ENCODE results near the gene FAM228A.

DNA sequence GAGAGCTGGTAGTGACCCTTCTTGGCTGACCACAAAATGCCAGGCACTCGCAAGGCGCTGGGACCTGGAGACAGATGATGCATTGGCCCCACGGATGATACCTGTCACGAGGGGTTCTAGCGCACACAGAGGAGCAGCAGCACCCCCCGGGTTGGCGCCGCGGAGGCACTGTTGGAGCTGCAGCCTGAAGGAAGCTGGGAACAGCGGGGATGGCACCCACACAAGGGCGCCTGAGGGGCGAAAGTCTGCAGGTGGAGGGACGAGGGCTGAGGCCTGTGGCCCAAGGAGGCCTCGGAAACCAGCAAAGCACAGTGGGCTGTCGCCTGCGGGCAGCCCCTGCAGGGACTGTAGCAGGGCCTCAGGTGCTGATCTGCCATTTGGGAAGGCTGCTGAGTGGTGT lies 33.6 kb downstream of the FAM228A start:
- TF ChIP-seq, protein P1, sequence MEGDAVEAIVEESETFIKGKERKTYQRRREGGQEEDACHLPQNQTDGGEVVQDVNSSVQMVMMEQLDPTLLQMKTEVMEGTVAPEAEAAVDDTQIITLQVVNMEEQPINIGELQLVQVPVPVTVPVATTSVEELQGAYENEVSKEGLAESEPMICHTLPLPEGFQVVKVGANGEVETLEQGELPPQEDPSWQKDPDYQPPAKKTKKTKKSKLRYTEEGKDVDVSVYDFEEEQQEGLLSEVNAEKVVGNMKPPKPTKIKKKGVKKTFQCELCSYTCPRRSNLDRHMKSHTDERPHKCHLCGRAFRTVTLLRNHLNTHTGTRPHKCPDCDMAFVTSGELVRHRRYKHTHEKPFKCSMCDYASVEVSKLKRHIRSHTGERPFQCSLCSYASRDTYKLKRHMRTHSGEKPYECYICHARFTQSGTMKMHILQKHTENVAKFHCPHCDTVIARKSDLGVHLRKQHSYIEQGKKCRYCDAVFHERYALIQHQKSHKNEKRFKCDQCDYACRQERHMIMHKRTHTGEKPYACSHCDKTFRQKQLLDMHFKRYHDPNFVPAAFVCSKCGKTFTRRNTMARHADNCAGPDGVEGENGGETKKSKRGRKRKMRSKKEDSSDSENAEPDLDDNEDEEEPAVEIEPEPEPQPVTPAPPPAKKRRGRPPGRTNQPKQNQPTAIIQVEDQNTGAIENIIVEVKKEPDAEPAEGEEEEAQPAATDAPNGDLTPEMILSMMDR (conservative IDR thresholded peaks at IDR 0.05; ENCODE audit: low read length): no peak
- TF ChIP-seq EZH2phosphoT487 (IDR thresholded peaks at IDR 0.05; ENCODE audit: borderline replicate concordance, low read depth, low read length): no peak
